HCT116 (cell line): ENCODE data around the gene SOCS1. TPM values are rescaled to one million over a fixed set of nuclear protein-coding genes. Genes with fewer than 3 reads are reported as not detected.

Experiments
- ATAC-seq: fragments of 200-7000 bp; cut with Tn5 transposase; 2 replicates; pipeline ENCODE4 v1.9.1; 2020; ENCODE audit warnings: mild to moderate bottlenecking, moderate library complexity
- BruUV-seq: library from RNA; stranded (reverse); fragments of 400-500 nt; replicated peaks from 2 replicates; lab custom pipeline; 2021; lab: Mats Ljungman, UMichigan
- CTCF ChIA-PET: fragments of 300-600 bp; sonication (Branson Sonifier 250); formaldehyde crosslinking; loops from one replicate; lab custom pipeline; 2021; ENCODE audit warnings: antibody characterized with exemption; lab: Charles Lee
- POLR2A ChIA-PET: fragments of 300-600, 350-600 bp; sonication (Branson Sonifier 250); formaldehyde crosslinking; loops from one replicate; lab custom pipeline; 2021; ENCODE audit warnings: antibody characterized with exemption; lab: Charles Lee
- RAD21 ChIA-PET, 2 experiments: fragments of 300-600 bp; sonication (Branson Sonifier 250); formaldehyde crosslinking; loops; one replicate each; lab custom pipeline; 2023; ENCODE audit warnings: low total read pairs in 2 of 2; ENCODE audit not compliant: uncharacterized antibody in 2 of 2, unreplicated experiment in 2 of 2, low non-redundant PET in 1 of 2; lab: Charles Lee
- DNase-seq: peaks from one replicate; pipeline ENCODE4 v3.0.0-alpha.2; 2010; ENCODE audit warnings: low read depth, low spot score
- H2AFZ ChIP-seq: fragments of 200-600 bp; shearing (Covaris generic), sonication (generic); 2 replicates; pipeline ENCODE4 v1.6.1; 2017; ENCODE audit warnings: low read depth, mixed run types, mixed read lengths, antibody characterized with exemption, low read length; ENCODE audit not compliant: poor library complexity, severe bottlenecking
- H3K27ac ChIP-seq: 2 replicates; pipeline ENCODE4 v1.5.1; 2012; ENCODE audit warnings: low read depth, low read length
- H3K27me3 ChIP-seq: fragments of 200-600 bp; sonication (generic); 2 replicates; pipeline ENCODE4 v1.6.1; 2016; ENCODE audit warnings: mixed run types, low read length, mixed read lengths; ENCODE audit not compliant: insufficient read depth
- H3K36me3 ChIP-seq, 2 experiments: fragments of 200-500 bp in 1 of 2; fragments of 200-600 bp in 1 of 2; sonication (Bioruptor generic) in 1 of 2; sonication (generic) in 1 of 2; 2 replicates each; pipeline versions ENCODE4 v1.5.1 to v1.6.1; 2014 to 2016; ENCODE audit warnings: low read length in 2 of 2, inconsistent platforms in 1 of 2, mixed read lengths in 1 of 2, mixed run types in 1 of 2; ENCODE audit not compliant: insufficient read depth in 2 of 2, control insufficient read depth in 1 of 2
- H3K4me1 ChIP-seq, 2 experiments: fragments of 200-600 bp in 1 of 2; sonication (generic) in 1 of 2; 2 replicates each; pipeline versions ENCODE4 v1.5.1 to v1.6.1; 2012 to 2017; ENCODE audit warnings: low read length in 2 of 2, inconsistent platforms in 1 of 2, mild to moderate bottlenecking in 1 of 2, mixed read lengths in 1 of 2, mixed run types in 1 of 2, moderate library complexity in 1 of 2; ENCODE audit not compliant: insufficient read depth in 2 of 2, control insufficient read depth in 1 of 2
- H3K4me2 ChIP-seq: fragments of 200-600 bp; sonication (generic); 2 replicates; pipeline ENCODE4 v1.6.1; 2017; ENCODE audit warnings: mixed run types, low read length, mixed read lengths
- H3K4me3 ChIP-seq, 2 experiments: fragments of 200-600 bp in 1 of 2; sonication (generic) in 1 of 2; replicated peaks in 1 of 2; 2 replicates each; pipeline ENCODE4 v1.5.1; 2011 to 2016; ENCODE audit warnings: low read length in 2 of 2, control low read depth in 1 of 2, low read depth in 1 of 2, mild to moderate bottlenecking in 1 of 2, mixed read lengths in 1 of 2, mixed run types in 1 of 2
- H3K79me2 ChIP-seq: fragments of 200-600 bp; sonication (generic); 2 replicates; pipeline ENCODE4 v1.6.1; 2017; ENCODE audit warnings: mild to moderate bottlenecking, mixed run types, low read length, moderate library complexity, mixed read lengths; ENCODE audit not compliant: insufficient read depth
- H3K9ac ChIP-seq: fragments of 200-600 bp; sonication (generic); 2 replicates; pipeline ENCODE4 v1.6.1; 2016; ENCODE audit warnings: low read length, mixed read lengths
- H3K9me2 ChIP-seq: fragments of 200-600 bp; sonication (generic), shearing (Covaris generic); 2 replicates; pipeline ENCODE4 v1.6.1; 2017; ENCODE audit warnings: mixed run types, mild to moderate bottlenecking, moderate library complexity; ENCODE audit not compliant: insufficient read depth
- H3K9me3 ChIP-seq, 2 experiments: fragments of 200-500 bp in 1 of 2; fragments of 200-600 bp in 1 of 2; sonication (Bioruptor generic) in 1 of 2; sonication (generic) in 1 of 2; 2 replicates each; pipeline ENCODE4 v1.6.1; 2014 to 2017; ENCODE audit warnings: low read length in 2 of 2, mixed read lengths in 2 of 2, inconsistent platforms in 1 of 2, low read depth in 1 of 2, mild to moderate bottlenecking in 1 of 2, mixed run types in 1 of 2, moderate library complexity in 1 of 2; ENCODE audit not compliant: control insufficient read depth in 1 of 2, insufficient read depth in 1 of 2
- H4K20me1 ChIP-seq: fragments of 200-600 bp; sonication (generic), shearing (Covaris generic); 2 replicates; pipeline ENCODE4 v1.6.1; 2017; ENCODE audit warnings: mixed run types, mild to moderate bottlenecking, moderate library complexity; ENCODE audit not compliant: insufficient read depth
- JUND ChIP-seq: IDR thresholded peaks from 2 replicates; pipeline ENCODE4 v1.6.1; 2012
- MAX ChIP-seq: IDR thresholded peaks from 2 replicates; pipeline ENCODE4 v1.6.1; 2012
- POLR2AphosphoS5 ChIP-seq: IDR thresholded peaks from 2 replicates; pipeline ENCODE4 v1.6.1; 2011; ENCODE audit warnings: mild to moderate bottlenecking, low read depth, low read length, moderate library complexity
- RAD21 ChIP-seq: IDR thresholded peaks from 2 replicates; pipeline ENCODE4 v1.6.1; 2012; ENCODE audit warnings: low read depth, mild to moderate bottlenecking
- TCF7L2 ChIP-seq: IDR thresholded peaks from 2 replicates; pipeline ENCODE4 v1.7.0; 2011; ENCODE audit warnings: borderline replicate concordance, inconsistent platforms; ENCODE audit not compliant: insufficient read depth, insufficient read length; ENCODE audit errors: extremely low read depth
- intact Hi-C: fragments of 100-400 bp; cut with micrococcal nuclease; formaldehyde crosslinking; loops from 2 replicates; pipeline ENCODE4 v1.10.0; 2022
- total RNA-seq: library from RNA; stranded (reverse); gene quantifications from one replicate; pipeline ENCODE4 v1.2.1, GENCODE V29; 2021; ENCODE audit not compliant: unreplicated experiment
- TF ChIP-seq, protein P1 (sequence below): IDR thresholded peaks from 2 replicates; pipeline ENCODE4 v1.6.1; 2012

Gene SOCS1
- total RNA-seq, 1 experiment from 2014 or later: 4.9 TPM

DNA sequence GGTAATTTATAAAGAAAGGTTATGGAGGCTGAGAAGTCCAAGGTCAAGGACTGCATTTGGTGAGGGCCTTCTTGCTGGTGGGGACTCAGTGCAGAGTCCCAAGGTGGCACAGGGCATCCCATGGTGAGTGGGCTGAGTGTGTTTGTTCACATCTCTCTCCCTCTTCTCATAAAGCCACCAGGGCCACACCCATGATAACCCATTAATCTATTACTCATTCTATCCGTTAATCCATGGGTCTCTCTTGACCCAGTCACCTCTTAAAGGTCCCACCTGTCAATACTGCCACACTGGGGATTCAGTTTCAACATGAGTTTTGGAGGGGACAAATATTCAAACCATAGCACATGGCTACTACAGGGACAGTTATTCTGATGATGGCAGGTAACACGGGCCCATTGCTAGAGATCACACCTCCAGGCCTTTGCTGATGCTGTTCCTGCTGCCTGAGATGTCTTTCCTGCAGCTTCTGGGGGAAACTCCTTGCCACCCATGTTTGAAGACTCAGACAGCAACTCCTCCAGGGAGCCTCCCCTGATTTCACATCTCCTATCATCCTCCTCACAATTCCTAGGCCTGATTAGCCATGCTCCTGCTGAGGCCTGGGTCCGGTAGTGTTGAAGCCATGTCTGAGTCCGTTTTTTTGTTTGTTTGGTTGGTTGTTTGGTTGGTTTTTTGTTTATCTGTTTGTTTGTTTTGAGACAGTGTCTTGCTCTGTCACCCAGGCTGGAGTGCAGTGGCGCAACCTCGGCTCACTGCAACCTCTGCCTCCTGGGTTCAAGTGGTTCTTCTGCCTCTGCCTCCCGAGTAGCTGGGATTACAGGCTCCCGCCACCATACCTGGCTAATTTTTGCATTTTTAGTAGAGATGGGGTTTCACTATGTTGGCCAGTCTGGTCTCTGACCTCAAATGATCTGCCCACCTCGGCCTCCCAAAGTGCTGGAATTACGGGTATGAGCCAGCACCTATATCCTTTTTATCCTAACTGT lies 16.1 kb downstream of the SOCS1 start:
- ChIA-PET POLR2A (interaction anchor here (0.8 kb wide), 1 partner anchor 16 kb away, joined by 4 read pairs; the partner anchor contains the start of gene SOCS1), CTCF (no interaction called here)
- H3K27me3 ChIP-seq: no peaks in the 10 kb centered on the region
- H3K9ac ChIP-seq: no peak overlapping the region
- no peaks in the 10 kb centered on the region for H3K9me3 ChIP-seq
- H3K4me3 ChIP-seq: no peak overlapping the region
- no peak for DNase-seq
- no peaks in the 10 kb centered on the region for H3K9me2 ChIP-seq
- H3K4me1 ChIP-seq: peaks cover 0 to 15% of the 10 kb centered on the region in 2 experiments; a peak in 2 of 4 replicates
- no peaks in the 10 kb centered on the region for H3K36me3 ChIP-seq
- no peak overlapping the region for H3K27ac ChIP-seq
- no peak overlapping the region for H3K4me2 ChIP-seq
- H2AFZ ChIP-seq: no peak overlapping the region
- TF ChIP-seq, protein P1, sequence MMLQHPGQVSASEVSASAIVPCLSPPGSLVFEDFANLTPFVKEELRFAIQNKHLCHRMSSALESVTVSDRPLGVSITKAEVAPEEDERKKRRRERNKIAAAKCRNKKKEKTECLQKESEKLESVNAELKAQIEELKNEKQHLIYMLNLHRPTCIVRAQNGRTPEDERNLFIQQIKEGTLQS: no peak
- no peak for TF ChIP-seq JUND
- TF ChIP-seq MAX: no peak
- TF ChIP-seq RAD21: no peak
- TF ChIP-seq POLR2AphosphoS5: no peak
- no peak for TF ChIP-seq TCF7L2
- TF ChIP-seq, all 23 proteins: peak for 0
- RAD21 ChIA-PET: no interaction called here
- ATAC-seq: no peak
- BruUV-seq: no TSS peak
- intact Hi-C loops: no loop called here
- Histone ChIP-seq H4K20me1 (no peaks in the 10 kb centered on the region), H3K79me2 (no peaks in the 10 kb centered on the region)
